ENCODE results near the gene PSME4. TPM values are rescaled to one million over a fixed set of nuclear protein-coding genes. Genes with fewer than 3 reads are reported as not detected.

The PSME4 gene
- total RNA-seq, 1 donor from 2014 or later, result 74.3 TPM

DNA sequence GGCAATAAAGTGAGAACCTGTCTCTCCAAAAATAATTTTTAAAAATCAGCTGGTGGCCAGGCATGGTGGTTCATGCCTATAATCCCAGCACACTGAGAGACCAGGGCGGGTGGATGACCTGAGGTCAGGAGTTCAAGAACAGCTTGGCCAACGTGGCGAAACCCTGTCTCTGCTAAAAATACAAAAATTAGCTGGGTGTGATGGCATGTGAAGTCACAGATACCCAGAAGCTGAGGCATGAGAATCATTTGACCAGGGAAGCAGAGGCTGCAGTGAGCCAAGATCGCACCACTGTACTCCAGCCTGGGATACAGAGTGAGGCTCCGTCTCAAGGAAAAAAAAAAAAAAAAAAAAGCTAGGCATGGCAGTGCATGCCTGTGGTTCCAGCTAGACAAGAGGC lies 103.6 kb downstream of the PSME4 start:
- H3K9me3 Mint-ChIP-seq, result no peaks in the 10 kb centered on the region
- intact Hi-C loops (cut with micrococcal nuclease), result no loop called here
- H3K4me1 Mint-ChIP-seq, result no peaks in the 10 kb centered on the region
- TF ChIP-seq, protein P1, sequence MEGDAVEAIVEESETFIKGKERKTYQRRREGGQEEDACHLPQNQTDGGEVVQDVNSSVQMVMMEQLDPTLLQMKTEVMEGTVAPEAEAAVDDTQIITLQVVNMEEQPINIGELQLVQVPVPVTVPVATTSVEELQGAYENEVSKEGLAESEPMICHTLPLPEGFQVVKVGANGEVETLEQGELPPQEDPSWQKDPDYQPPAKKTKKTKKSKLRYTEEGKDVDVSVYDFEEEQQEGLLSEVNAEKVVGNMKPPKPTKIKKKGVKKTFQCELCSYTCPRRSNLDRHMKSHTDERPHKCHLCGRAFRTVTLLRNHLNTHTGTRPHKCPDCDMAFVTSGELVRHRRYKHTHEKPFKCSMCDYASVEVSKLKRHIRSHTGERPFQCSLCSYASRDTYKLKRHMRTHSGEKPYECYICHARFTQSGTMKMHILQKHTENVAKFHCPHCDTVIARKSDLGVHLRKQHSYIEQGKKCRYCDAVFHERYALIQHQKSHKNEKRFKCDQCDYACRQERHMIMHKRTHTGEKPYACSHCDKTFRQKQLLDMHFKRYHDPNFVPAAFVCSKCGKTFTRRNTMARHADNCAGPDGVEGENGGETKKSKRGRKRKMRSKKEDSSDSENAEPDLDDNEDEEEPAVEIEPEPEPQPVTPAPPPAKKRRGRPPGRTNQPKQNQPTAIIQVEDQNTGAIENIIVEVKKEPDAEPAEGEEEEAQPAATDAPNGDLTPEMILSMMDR (IDR thresholded peaks at IDR 0.05), result no peak
- ChIA-PET CTCF (no interaction called here), POLR2A (no interaction called here)
- H3K4me3 Mint-ChIP-seq, result no peak overlapping the region
- H3K27me3 Mint-ChIP-seq, result no peaks in the 10 kb centered on the region
- ATAC-seq (ENCODE audit: low read depth) (no peak), DNase-seq (no peak)
- H3K27ac Mint-ChIP-seq, result no peak overlapping the region
- peaks cover 73% of the 10 kb centered on the region for H3K36me3 Mint-ChIP-seq (ENCODE audit: low read depth)

DNA sequence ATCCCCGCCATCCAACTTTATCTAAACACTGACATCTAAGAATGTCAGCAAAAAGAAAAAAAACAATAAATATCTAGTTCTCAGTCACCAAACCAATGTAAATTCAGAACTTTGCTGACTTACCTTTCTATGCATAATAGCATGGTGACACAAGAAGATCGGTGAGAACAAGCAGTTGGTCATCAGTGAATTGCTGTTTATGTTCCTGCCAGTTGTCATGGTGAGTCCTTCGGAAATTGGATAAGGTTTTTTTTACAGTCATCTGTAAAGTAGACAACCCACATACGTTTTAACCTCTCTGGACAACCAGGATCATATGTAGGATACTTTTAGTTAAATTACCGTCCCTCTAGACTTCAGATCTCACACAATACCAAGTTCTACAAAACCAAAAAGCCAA lies 104.8 kb downstream of the PSME4 start:
- Mint-ChIP-seq H3K36me3 (ENCODE audit: low read depth) (peaks cover 71% of the 10 kb centered on the region), H3K9me3 (no peaks in the 10 kb centered on the region), H3K27ac (no peak overlapping the region), H3K4me1 (no peaks in the 10 kb centered on the region), H3K4me3 (no peak overlapping the region), H3K27me3 (no peaks in the 10 kb centered on the region)
- intact Hi-C loops (cut with micrococcal nuclease), result no loop called here
- ChIA-PET POLR2A (no interaction called here), CTCF (no interaction called here)
- ATAC-seq (ENCODE audit: low read depth), result no peak
- TF ChIP-seq, protein P1 (IDR thresholded peaks at IDR 0.05), result no peak
- no peak for DNase-seq

DNA sequence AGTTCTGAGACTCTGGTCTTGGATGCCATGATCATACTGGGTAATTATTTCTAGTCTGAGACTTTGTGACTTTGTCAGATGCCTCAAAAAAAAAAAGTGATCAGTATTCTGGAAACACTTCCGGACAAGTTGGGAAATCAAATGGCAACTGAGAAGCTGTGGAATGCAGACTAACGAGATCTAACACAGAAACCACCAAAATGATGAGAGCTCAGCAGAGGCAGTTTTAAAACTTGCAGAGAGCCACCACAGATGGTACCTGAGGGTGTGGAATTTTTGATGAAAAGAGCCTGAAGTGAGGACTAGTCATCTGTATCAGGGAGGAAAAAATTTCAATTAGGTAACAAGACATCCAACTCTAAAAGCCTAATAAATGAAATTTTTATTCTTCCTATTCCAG lies 105.5 kb downstream of the PSME4 start:
- DNase-seq (no peak), ATAC-seq (ENCODE audit: low read depth) (no peak)
- Mint-ChIP-seq H3K36me3 (ENCODE audit: low read depth) (peaks cover 76% of the 10 kb centered on the region), H3K27ac (no peak overlapping the region), H3K27me3 (no peaks in the 10 kb centered on the region), H3K9me3 (no peaks in the 10 kb centered on the region), H3K4me1 (no peaks in the 10 kb centered on the region), H3K4me3 (no peak overlapping the region)
- CTCF ChIA-PET, result no interaction called here
- intact Hi-C loops (cut with micrococcal nuclease), result no loop called here
- TF ChIP-seq, protein P1 (IDR thresholded peaks at IDR 0.05), result no peak
- POLR2A ChIA-PET, result no interaction called here

GRCh38 chr2:53863538-53864227 lies 107.1 kb downstream of the PSME4 start:
- CTCF ChIA-PET, result no interaction called here
- Mint-ChIP-seq H3K4me1 (no peaks in the 10 kb centered on the region), H3K27ac (no peak overlapping the region)

DNA sequence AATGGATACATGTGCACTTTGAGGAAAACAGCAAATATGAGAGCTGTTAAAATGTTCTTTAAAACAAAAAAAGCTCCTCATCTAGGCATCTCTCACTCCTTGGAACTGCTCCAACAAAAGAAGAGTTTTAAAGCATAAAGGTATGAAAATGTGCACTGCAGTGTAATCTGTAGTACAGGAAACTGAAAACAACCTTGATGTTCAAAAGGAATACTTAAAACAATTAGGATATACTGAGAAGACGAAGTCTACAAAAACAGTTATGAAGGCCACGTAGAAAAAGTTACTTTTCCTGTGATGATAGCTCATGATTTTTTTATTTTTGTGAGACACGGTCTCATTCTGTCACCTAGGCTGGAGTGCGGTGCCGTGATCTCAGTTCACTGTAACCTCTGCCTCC lies 109.0 kb downstream of the PSME4 start:
- Mint-ChIP-seq H3K36me3 (ENCODE audit: low read depth) (peaks cover 71% of the 10 kb centered on the region), H3K4me1 (no peaks in the 10 kb centered on the region), H3K27ac (no peak overlapping the region), H3K9me3 (no peaks in the 10 kb centered on the region), H3K27me3 (no peaks in the 10 kb centered on the region), H3K4me3 (no peak overlapping the region)
- TF ChIP-seq, protein P1 (IDR thresholded peaks at IDR 0.05), result no peak
- ATAC-seq (ENCODE audit: low read depth), result no peak
- intact Hi-C loops (cut with micrococcal nuclease), result no loop called here
- CTCF ChIA-PET, result no interaction called here
- no peak for DNase-seq
- POLR2A ChIA-PET, result interaction anchor here (0.5 kb wide), 1 partner anchor 11 kb away, joined by 3 read pairs; no protein-coding TSS in a partner anchor

More at GRCh38 chr2:53863538-53864227, 107.1 kb downstream of the PSME4 start:
- H3K9me3 Mint-ChIP-seq, result no peaks in the 10 kb centered on the region
- POLR2A ChIA-PET, result no interaction called here
- no peaks in the 10 kb centered on the region for H3K27me3 Mint-ChIP-seq
- TF ChIP-seq, protein P1 (IDR thresholded peaks at IDR 0.05), result no peak
- no peak for ATAC-seq (ENCODE audit: low read depth)
- intact Hi-C loops (cut with micrococcal nuclease), result no loop called here
- H3K36me3 Mint-ChIP-seq (ENCODE audit: low read depth), result peaks cover 77% of the 10 kb centered on the region
- DNase-seq, result no peak
- H3K4me3 Mint-ChIP-seq, result no peak overlapping the region
